AG04449 (cell line): ENCODE measurements around the gene LY6G6D.

Experiments
- CTCF ChIA-PET: fragments of 350-600 bp; formaldehyde crosslinking; extraction: SDS; loops from one replicate; lab custom pipeline; 2021; ENCODE audit warnings: antibody characterized with exemption; lab: Yijun Ruan, JAX
- POLR2A ChIA-PET: fragments of 400-600, 350-600 bp; formaldehyde crosslinking; extraction: SDS; loops from one replicate; lab custom pipeline; 2020; ENCODE audit warnings: antibody characterized with exemption, inconsistent platforms; lab: Yijun Ruan, JAX
- DNase-seq: peaks from one replicate; pipeline ENCODE4 v3.0.0-alpha.2; 2010; ENCODE audit warnings: low read depth, low spot score
- H3K4me3 ChIP-seq: 2 replicates; pipeline ENCODE4 v1.5.1; 2011; ENCODE audit warnings: low read depth, mild to moderate bottlenecking, control low read depth, low read length
- TF ChIP-seq, protein P1 (sequence below): IDR thresholded peaks from one replicate; pipeline ENCODE4 v1.5.1; 2011; ENCODE audit warnings: mild to moderate bottlenecking, moderate library complexity, low read length, control low read depth, inconsistent platforms; ENCODE audit not compliant: insufficient read depth; ENCODE audit errors: missing control alignments

LY6G6D gene

DNA sequence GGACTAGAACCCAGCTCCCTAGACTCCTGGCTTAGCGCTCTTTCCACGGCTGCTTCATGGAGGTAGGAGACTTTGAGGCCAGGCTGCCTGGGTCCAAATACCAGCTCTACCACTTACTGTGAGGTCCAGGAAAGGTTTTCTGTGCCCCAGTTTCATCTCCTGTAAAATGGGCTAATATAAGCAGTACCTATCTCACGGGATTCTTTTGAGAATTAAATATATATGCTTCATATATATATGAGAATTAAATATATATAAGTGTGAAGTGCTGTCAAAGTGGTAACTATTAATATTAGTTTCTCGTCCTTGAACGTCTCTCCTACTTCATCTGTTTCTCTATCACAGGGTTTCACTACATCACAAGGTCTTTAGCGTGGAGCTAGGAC lies 24.1 kb upstream of the LY6G6D start:
- H3K4me3 ChIP-seq, result no peak overlapping the region
- ChIA-PET CTCF (interaction anchor here (0.8 to 4.4 kb wide), 7 partner anchors 7 to 136 kb away, joined by 4 to 29 read pairs (median 8); partner anchors contain the start of genes ABHD16A, HSPA1B and LY6G5C), POLR2A (interaction anchor here (1.1 kb wide), 1 partner anchor 12 kb away, joined by 3 read pairs; the partner anchor contains the start of gene ABHD16A)
- TF ChIP-seq, protein P1, sequence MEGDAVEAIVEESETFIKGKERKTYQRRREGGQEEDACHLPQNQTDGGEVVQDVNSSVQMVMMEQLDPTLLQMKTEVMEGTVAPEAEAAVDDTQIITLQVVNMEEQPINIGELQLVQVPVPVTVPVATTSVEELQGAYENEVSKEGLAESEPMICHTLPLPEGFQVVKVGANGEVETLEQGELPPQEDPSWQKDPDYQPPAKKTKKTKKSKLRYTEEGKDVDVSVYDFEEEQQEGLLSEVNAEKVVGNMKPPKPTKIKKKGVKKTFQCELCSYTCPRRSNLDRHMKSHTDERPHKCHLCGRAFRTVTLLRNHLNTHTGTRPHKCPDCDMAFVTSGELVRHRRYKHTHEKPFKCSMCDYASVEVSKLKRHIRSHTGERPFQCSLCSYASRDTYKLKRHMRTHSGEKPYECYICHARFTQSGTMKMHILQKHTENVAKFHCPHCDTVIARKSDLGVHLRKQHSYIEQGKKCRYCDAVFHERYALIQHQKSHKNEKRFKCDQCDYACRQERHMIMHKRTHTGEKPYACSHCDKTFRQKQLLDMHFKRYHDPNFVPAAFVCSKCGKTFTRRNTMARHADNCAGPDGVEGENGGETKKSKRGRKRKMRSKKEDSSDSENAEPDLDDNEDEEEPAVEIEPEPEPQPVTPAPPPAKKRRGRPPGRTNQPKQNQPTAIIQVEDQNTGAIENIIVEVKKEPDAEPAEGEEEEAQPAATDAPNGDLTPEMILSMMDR, result no peak
- DNase-seq, result no peak

DNA sequence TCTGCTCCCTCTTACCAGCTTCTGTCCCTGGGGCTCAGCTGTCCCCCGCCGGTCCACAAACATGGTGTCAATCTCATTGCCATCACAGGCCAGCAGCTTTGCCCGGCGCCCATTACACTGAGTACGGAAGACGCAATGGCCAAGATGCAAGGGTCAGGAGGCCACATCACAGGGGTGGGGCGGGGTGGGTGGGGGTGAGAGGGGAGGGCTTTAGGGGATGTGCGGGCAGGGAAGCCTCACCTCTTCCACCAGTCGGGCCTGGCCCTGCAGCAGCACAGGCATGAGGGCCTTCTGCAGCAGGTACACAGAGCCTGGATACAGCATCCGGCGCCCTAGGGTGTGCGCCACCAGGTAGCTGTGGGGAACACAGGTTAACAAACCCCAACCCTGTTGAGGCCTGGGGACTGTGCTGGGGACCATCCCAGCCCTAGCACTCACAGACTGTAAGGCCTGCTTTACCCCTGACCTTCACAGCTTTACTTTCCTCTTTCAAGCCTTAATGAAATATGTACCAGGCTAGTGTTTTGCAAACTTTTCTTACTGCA lies 23.5 kb upstream of the LY6G6D start:
- ChIA-PET POLR2A (interaction anchor here (1.1 kb wide), 1 partner anchor 11 kb away, joined by 3 read pairs; the partner anchor contains the start of gene ABHD16A), CTCF (interaction anchor here (0.8 to 4.4 kb wide), 7 partner anchors 9 to 138 kb away, joined by 3 to 29 read pairs (median 6); partner anchors contain the start of gene LY6G5C)
- no peak overlapping the region for H3K4me3 ChIP-seq
- TF ChIP-seq, protein P1, result no peak
- no peak for DNase-seq

DNA sequence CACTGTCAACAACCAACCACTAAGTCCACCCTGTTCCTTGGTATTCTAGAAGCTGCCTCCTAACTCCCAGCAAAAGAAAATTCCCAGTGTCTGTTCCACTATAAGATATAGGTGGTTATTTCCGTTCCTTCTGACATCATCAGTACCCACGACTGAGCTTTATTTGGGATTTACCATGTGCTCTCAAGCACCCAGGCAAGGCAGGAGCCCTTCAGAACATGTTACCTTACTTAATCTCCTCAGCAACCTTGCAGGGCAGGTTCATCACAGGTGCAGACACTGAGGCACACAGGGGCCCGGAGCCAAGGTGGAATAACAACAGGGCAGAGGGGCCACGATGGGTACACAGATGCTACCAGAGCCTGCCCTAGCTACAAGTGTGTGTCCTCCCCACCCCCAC lies 22.8 kb upstream of the LY6G6D start:
- DNase-seq, result no peak
- ChIA-PET POLR2A (no interaction called here), CTCF (interaction anchor here (1.0 to 4.4 kb wide), 4 partner anchors 9 to 137 kb away, joined by 3 to 29 read pairs (median 6); partner anchors contain the start of gene LY6G5C)
- TF ChIP-seq, protein P1, result no peak
- no peak overlapping the region for H3K4me3 ChIP-seq

DNA sequence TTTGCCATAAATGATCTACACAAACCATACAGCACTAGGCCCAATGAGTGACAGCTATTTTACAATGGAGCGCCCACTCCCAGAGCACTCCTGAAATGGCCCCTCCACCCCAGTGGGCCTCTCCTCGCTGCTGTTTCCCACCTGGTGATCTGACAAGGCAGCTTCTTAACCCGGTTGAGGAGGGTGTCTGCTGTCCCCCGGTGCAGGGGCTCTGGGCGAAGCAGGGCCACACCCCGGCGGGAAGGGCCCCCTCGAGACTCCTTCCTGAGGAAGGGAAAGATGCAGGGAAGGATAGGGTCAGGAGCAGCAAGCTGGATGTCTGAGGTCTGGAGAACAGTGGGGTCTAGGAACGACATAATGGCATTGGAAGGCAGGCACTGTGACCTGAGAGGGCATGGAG lies 22.3 kb upstream of the LY6G6D start:
- no peak overlapping the region for H3K4me3 ChIP-seq
- CTCF ChIA-PET, result interaction anchor here (1.0 to 4.4 kb wide), 5 partner anchors 9 to 137 kb away, joined by 3 to 29 read pairs (median 5); partner anchors contain the start of gene LY6G5C
- TF ChIP-seq, protein P1, result no peak
- POLR2A ChIA-PET, result interaction anchor here (1.9 kb wide), 1 partner anchor 10 kb away, joined by 6 read pairs; the partner anchor contains the start of gene ABHD16A
- no peak for DNase-seq

DNA sequence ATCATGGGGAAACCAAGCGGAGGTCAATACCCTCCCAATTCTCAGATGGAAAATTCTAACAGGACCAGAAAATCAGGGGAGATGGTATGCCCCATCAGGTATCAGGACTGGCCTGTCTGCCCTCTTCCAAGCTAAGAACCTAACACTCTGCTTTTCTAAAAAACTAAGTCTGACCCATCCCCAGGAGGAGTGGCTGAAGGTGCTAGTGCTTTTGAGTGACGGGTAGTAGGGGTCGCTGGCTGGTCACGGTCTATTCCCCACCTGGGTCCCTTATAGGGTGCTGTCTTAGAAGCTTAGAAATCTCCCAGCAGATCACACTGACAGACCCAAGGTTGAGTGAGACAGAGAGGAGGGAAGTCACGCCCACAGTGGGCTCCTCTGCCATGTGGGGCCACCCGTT lies 21.6 kb upstream of the LY6G6D start:
- TF ChIP-seq, protein P1, result no peak
- DNase-seq, result no peak
- no peak overlapping the region for H3K4me3 ChIP-seq
- ChIA-PET POLR2A (interaction anchor here (1.9 kb wide), 1 partner anchor 9 kb away, joined by 6 read pairs; the partner anchor contains the start of gene ABHD16A), CTCF (interaction anchor here (1.4 to 4.4 kb wide), 5 partner anchors 12 to 102 kb away, joined by 3 to 29 read pairs (median 4); partner anchors contain the start of genes LY6G5C and VARS1)

DNA sequence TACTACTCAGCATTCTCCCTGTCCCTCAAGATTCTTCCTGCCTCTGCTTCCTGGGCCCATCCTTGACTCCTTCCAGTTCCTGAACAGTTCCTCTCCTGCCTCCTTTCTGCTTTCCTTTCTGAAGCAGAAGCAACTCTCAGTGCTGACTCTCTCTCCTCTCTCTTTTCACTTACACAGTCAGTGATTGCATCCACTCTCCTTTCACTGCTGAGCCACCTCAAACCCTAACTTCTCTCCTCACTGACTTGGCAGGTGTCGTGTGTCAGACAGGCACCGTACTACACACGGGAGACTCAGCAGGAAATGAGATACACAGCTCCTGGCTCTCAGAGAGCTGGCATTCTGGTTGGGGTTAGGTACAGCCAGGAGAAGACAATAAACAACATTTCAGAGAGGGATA lies 17.6 kb upstream of the LY6G6D start:
- ChIA-PET CTCF (interaction anchor here (1.1 kb wide), 1 partner anchor 7 kb away, joined by 4 read pairs; no protein-coding TSS in a partner anchor), POLR2A (no interaction called here)
- TF ChIP-seq, protein P1, result no peak
- H3K4me3 ChIP-seq, result no peak overlapping the region
- no peak for DNase-seq
